Adrenal gland (tissue), 12 donors: ENCODE measurements around the gene GPRIN1. TPM values are rescaled to one million over a fixed set of nuclear protein-coding genes. Genes with fewer than 3 reads are reported as not detected.

Source experiments
- DNase-seq, 7 donors: peaks; one replicate each; pipeline ENCODE4 v3.0.0-alpha.2; 2019 to 2020
- H3K27ac ChIP-seq, 5 donors: fragments of 200-600 bp; sonication (generic) in 4 of 5; 1 replicate in 3 of 5; 2 replicates in 2 of 5; pipeline versions ENCODE4 v1.5.1 to v1.8.0; 2016 to 2020; ENCODE audit warnings: mild to moderate bottlenecking in 1 of 5
- H3K27me3 ChIP-seq: fragments of 200-600 bp; 2 replicates; pipeline ENCODE4 v1.8.0; 2021
- H3K36me3 ChIP-seq, 2 donors: fragments of 200-600 bp; replicated peaks in 1 of 2; 1 replicate in 1 of 2; 2 replicates in 1 of 2; pipeline versions ENCODE4 v1.5.1 to v1.8.0; 2018 to 2022
- H3K4me1 ChIP-seq, 2 donors: fragments of 200-600 bp; replicated peaks in 1 of 2; 1 replicate in 1 of 2; 2 replicates in 1 of 2; pipeline versions ENCODE4 v1.5.1 to v1.8.0; 2018 to 2021
- H3K4me3 ChIP-seq, 4 donors: fragments of 200-600 bp; sonication (generic) in 3 of 4; one replicate each; pipeline ENCODE4 v1.5.1; 2016 to 2018
- H3K9me3 ChIP-seq, 3 donors: fragments of 200-600 bp; sonication (generic) in 1 of 3; replicated peaks in 1 of 3; 1 replicate in 2 of 3; 2 replicates in 1 of 3; pipeline versions ENCODE4 v1.5.1 to v1.8.0; 2016 to 2021
- POLR2A ChIP-seq, 2 donors: fragments of 450-650 bp; IDR thresholded peaks; one replicate each; pipeline ENCODE4 v1.6.1; 2017; ENCODE audit warnings: antibody characterized with exemption in 2 of 2, mild to moderate bottlenecking in 2 of 2, moderate library complexity in 1 of 2
- WGBS, 4 donors: extraction: QIAGEN DNeasy Blood & Tissue Kit in 2 of 4; methylation state at CpG; one replicate each; pipeline versions ENCODE4 v1.1.5 to v1.1.7; 2013 to 2017; 5-methylcytosine and 5-hydroxymethylcytosine counted together
- intact Hi-C, 2 donors: fragments of 100-400 bp; cut with DNase I; formaldehyde crosslinking; loops; one replicate each; pipeline versions ENCODE4 v1.14.1 to v1.15.0; 2022 to 2023
- polyA plus RNA-seq, 3 donors: library from polyadenylated mRNA; stranded (reverse); fragments of 200-250 nt in 2 of 3; fragments of 350-450 nt in 1 of 3; fragmentation: Illumina TruSeq in 1 of 3; extraction: RNeasy Lipid Tissue Mini Kit (QIAGEN cat#74804) in 1 of 3; gene quantifications; one replicate each; pipeline ENCODE4 v1.2.3, GENCODE V29; 2013 to 2014
- total RNA-seq, 9 donors: library from RNA; depleted of rRNA in 4 of 9; stranded (reverse); fragments of >200 nt in 4 of 9; fragments of 120-200 nt in 1 of 9; fragmentation: NEBNext Ultra II Directional in 1 of 9; extraction: Animal tissue kit (Norgen Biotek cat#: 25700) in 1 of 9; gene quantifications; one replicate each; pipeline versions ENCODE4 v1.1.0 to v1.2.4, GENCODE V29; 2013 to 2023
- TF ChIP-seq, protein P1 (sequence below), 6 experiments: fragments of 450-650 bp in 4 of 6; fragments of 200-600 bp in 2 of 6; sonication (generic) in 1 of 6; IDR thresholded peaks; 1 replicate in 5 of 6; 2 replicates in 1 of 6; pipeline versions ENCODE4 v1.5.1 to v1.8.0; 2016 to 2021; ENCODE audit warnings: antibody characterized with exemption in 6 of 6, mild to moderate bottlenecking in 2 of 6, moderate library complexity in 1 of 6
- donor health status: healthy with polysubstance abuse.
- donor health status: Bipolar disorder and iron deficiency.
- donor health status: DM: yes; HTN: yes; CAD: no.
- donor health status: DM: no; HTN: no; CAD: no.
- donor health status: DM: no; HTN: no; CAD: no.
- donor health status: DM: yes; HTN: yes; CAD: no.

Gene GPRIN1
- total and polyA plus RNA-seq, 12 donors: 0.42 to 4.0 (median 1.4) TPM

DNA sequence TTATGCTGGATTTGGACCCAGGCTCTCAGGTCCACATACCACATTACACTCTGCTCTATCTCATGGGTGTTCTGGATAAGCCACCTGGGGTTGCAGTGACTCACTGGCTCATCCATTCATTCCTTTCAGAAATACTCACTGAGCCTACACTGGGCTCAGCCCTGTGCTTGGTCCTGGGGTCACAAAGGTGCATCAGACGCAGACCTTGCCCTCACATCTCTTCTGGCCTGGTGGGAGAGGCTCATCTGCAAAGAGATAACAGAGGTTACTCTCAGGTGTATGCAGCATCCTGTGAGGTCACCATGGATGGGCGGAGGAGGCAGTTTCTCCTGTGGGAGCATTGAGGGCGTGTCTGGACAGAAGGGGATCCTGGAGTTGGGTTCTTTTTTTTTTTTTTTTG lies 48.7 kb downstream of the GPRIN1 start:
- H3K27me3 ChIP-seq: no peaks in the 10 kb centered on the region
- H3K36me3 ChIP-seq: no peaks in the 10 kb centered on the region
- intact Hi-C loops: no loop called here
- no peak for TF ChIP-seq POLR2A (IDR thresholded peaks at IDR 0.05)
- TF ChIP-seq, protein P1, sequence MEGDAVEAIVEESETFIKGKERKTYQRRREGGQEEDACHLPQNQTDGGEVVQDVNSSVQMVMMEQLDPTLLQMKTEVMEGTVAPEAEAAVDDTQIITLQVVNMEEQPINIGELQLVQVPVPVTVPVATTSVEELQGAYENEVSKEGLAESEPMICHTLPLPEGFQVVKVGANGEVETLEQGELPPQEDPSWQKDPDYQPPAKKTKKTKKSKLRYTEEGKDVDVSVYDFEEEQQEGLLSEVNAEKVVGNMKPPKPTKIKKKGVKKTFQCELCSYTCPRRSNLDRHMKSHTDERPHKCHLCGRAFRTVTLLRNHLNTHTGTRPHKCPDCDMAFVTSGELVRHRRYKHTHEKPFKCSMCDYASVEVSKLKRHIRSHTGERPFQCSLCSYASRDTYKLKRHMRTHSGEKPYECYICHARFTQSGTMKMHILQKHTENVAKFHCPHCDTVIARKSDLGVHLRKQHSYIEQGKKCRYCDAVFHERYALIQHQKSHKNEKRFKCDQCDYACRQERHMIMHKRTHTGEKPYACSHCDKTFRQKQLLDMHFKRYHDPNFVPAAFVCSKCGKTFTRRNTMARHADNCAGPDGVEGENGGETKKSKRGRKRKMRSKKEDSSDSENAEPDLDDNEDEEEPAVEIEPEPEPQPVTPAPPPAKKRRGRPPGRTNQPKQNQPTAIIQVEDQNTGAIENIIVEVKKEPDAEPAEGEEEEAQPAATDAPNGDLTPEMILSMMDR (IDR thresholded peaks at IDR 0.05): no peak
- H3K9me3 ChIP-seq: no peaks in the 10 kb centered on the region
- DNase-seq: no peak
- no peaks in the 10 kb centered on the region for H3K4me1 ChIP-seq
- H3K4me3 ChIP-seq: no peak overlapping the region
- no peak overlapping the region for H3K27ac ChIP-seq
- WGBS, 4 donors: 84 to 89% (median 86%) methylated on average over 3 of the region's 3 CpGs

DNA sequence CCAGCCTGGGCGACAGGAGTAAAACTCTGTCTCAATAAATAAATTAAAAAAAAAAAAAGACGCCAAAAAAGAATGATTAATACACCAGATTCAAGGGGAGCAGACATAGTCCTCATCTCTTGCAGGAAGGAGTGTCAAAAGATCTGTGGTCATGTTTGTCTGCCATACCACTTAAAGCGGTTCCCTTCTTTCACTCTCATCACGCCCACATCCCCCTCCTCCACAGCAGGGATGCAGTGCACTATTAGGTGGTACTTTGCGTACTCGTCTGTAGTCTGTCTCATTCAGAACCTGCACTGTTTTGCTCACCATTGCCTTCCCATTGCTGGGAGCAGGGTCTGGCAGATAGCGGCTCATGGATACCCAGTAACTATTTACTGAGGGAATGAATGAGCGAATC lies 49.6 kb downstream of the GPRIN1 start:
- no peaks in the 10 kb centered on the region for H3K36me3 ChIP-seq
- TF ChIP-seq, protein P1 (IDR thresholded peaks at IDR 0.05): no peak
- no peak for TF ChIP-seq POLR2A (IDR thresholded peaks at IDR 0.05)
- no peak overlapping the region for H3K4me3 ChIP-seq
- no peak for DNase-seq
- no peaks in the 10 kb centered on the region for H3K27me3 ChIP-seq
- 58 to 72% (median 69%) methylated on average over 8 of the region's 8 CpGs for WGBS, 4 donors
- H3K27ac ChIP-seq: no peak overlapping the region
- intact Hi-C loops: no loop called here
- no peaks in the 10 kb centered on the region for H3K9me3 ChIP-seq
- no peaks in the 10 kb centered on the region for H3K4me1 ChIP-seq

GRCh38 chr5:176559683-176560082 lies 50.3 kb downstream of the GPRIN1 start:
- intact Hi-C loops: no loop called here
- no peaks in the 10 kb centered on the region for H3K9me3 ChIP-seq

GRCh38 chr5:176557846-176558245 lies 52.1 kb downstream of the GPRIN1 start:
- H3K4me3 ChIP-seq: no peak overlapping the region
- no peaks in the 10 kb centered on the region for H3K9me3 ChIP-seq
- no peak for TF ChIP-seq POLR2A (IDR thresholded peaks at IDR 0.05)
- TF ChIP-seq, protein P1 (IDR thresholded peaks at IDR 0.05): no peak
- H3K4me1 ChIP-seq: no peaks in the 10 kb centered on the region
- H3K27me3 ChIP-seq: no peaks in the 10 kb centered on the region
- H3K27ac ChIP-seq: no peak overlapping the region
- intact Hi-C loops: no loop called here
- no peak for DNase-seq
- no peaks in the 10 kb centered on the region for H3K36me3 ChIP-seq
- WGBS, 4 donors: 93 to 97% (median 95%) methylated on average over 12 to 13 of the region's 13 CpGs

More at GRCh38 chr5:176559683-176560082, 50.3 kb downstream of the GPRIN1 start:
- Histone ChIP-seq H3K4me3 (no peak overlapping the region), H3K36me3 (no peaks in the 10 kb centered on the region), H3K27me3 (no peaks in the 10 kb centered on the region), H3K27ac (no peak overlapping the region), H3K4me1 (no peaks in the 10 kb centered on the region)
- 46 to 70% (median 58%) methylated on average over 5 of the region's 5 CpGs for WGBS, 4 donors
- DNase-seq: no peak
- TF ChIP-seq, protein P1 (IDR thresholded peaks at IDR 0.05): no peak
- no peak for TF ChIP-seq POLR2A (IDR thresholded peaks at IDR 0.05)
